ENCODE data around the gene ITPR3. TPM values are rescaled to one million over a fixed set of nuclear protein-coding genes. Genes with fewer than 3 reads are reported as not detected.

ITPR3 gene
- total RNA-seq, 1 donor from 2014 or later: 5.6 TPM

DNA sequence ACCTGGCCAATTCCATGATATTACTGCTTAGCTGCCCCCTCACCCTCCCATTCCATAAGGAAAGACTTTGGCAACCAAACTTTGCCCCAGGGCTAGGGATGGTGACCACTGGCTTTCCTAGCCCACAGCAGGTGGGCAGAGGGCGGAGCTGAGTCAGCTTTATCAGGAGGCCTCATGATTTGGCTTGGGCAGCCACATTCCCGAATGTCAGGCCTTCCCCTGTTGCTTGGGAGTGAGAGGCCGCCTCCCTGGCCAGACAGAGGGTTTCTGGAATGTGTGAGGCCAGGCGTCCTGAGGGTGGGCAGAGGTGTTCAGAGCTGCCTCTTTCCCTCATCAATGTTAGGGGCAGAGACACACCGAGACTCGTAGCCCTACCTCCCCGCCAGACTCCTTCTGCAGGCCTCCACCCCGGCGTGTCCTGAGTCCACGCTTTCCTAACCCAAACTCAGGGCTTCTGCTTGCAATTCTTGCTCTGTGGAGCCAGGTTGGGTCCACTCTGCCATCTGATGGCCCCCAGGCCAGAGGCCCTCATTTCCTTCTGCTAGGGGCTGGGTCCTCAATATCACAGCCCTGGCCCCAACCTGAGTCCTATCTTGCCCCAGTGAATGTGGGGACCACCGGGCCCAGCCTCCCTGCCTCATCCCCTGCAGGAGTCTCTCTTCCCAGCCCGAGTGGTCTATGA is 71.1 kb downstream of the ITPR3 start:
- H3K27ac ChIP-seq (replicated peaks): peak overlapping the region; percentile 90
- peak; percentile 71 for DNase-seq
- H3K4me3 ChIP-seq: peak overlapping the region; percentile 38
- intact Hi-C loops (cut with micrococcal nuclease): no loop called here
- peaks cover 72% of the 10 kb centered on the region for H3K4me1 ChIP-seq
- H3K36me3 ChIP-seq: peaks cover 28% of the 10 kb centered on the region
- H3K27me3 ChIP-seq (ENCODE audit: low read depth): no peaks in the 10 kb centered on the region
- TF ChIP-seq, protein P1, sequence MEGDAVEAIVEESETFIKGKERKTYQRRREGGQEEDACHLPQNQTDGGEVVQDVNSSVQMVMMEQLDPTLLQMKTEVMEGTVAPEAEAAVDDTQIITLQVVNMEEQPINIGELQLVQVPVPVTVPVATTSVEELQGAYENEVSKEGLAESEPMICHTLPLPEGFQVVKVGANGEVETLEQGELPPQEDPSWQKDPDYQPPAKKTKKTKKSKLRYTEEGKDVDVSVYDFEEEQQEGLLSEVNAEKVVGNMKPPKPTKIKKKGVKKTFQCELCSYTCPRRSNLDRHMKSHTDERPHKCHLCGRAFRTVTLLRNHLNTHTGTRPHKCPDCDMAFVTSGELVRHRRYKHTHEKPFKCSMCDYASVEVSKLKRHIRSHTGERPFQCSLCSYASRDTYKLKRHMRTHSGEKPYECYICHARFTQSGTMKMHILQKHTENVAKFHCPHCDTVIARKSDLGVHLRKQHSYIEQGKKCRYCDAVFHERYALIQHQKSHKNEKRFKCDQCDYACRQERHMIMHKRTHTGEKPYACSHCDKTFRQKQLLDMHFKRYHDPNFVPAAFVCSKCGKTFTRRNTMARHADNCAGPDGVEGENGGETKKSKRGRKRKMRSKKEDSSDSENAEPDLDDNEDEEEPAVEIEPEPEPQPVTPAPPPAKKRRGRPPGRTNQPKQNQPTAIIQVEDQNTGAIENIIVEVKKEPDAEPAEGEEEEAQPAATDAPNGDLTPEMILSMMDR (IDR thresholded peaks at IDR 0.05; ENCODE audit: borderline replicate concordance): no peak
- no peaks in the 10 kb centered on the region for H3K9me3 ChIP-seq (replicated peaks)

GRCh38 chr6:33692760-33693158 is 71.6 kb downstream of the ITPR3 start:
- H3K36me3 ChIP-seq: peaks cover 23% of the 10 kb centered on the region
- intact Hi-C loops (cut with micrococcal nuclease): no loop called here
- no peaks in the 10 kb centered on the region for H3K9me3 ChIP-seq (replicated peaks)
- DNase-seq: no peak
- H3K4me1 ChIP-seq: peaks cover 77% of the 10 kb centered on the region
- H3K27ac ChIP-seq (replicated peaks): peak overlapping the region; percentile 90
- H3K27me3 ChIP-seq (ENCODE audit: low read depth): no peaks in the 10 kb centered on the region
- peak overlapping the region; percentile 38 for H3K4me3 ChIP-seq
- TF ChIP-seq, protein P1 (IDR thresholded peaks at IDR 0.05; ENCODE audit: borderline replicate concordance): no peak

GRCh38 chr6:33693186-33694105 is 72.3 kb downstream of the ITPR3 start:
- intact Hi-C loops (cut with micrococcal nuclease): no loop called here
- Histone ChIP-seq H3K36me3 (peaks cover 26% of the 10 kb centered on the region), H3K9me3 (replicated peaks) (no peaks in the 10 kb centered on the region), H3K27me3 (ENCODE audit: low read depth) (no peaks in the 10 kb centered on the region), H3K27ac (replicated peaks) (peak overlapping the region; percentile 90), H3K4me1 (peaks cover 84% of the 10 kb centered on the region), H3K4me3 (peak overlapping the region; percentile 38)
- TF ChIP-seq, protein P1 (IDR thresholded peaks at IDR 0.05; ENCODE audit: borderline replicate concordance): no peak
- peak; percentile 41 for DNase-seq

GRCh38 chr6:33694401-33694931 is 73.3 kb downstream of the ITPR3 start:
- H3K36me3 ChIP-seq: peaks cover 19% of the 10 kb centered on the region
- intact Hi-C loops (cut with micrococcal nuclease): no loop called here
- no peak for DNase-seq

DNA sequence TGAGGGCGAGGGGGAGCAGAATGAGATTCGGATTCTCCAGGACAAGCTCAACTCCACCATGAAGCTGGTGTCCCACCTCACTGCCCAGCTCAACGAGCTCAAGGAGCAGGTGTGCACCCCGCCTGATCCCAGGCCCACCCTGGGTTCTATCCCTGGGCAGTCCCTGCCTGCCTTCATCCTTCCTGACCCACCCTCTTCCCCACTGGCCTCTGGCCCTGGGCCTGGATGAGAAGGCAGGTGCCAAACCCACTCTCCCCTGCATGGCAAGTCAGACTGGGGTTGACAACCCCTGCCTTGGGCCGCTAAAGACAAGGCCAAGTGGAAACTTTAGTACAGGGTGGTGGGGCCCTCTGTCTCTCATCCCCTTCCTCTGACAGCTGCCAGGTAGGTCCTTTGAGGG is 73.9 kb downstream of the ITPR3 start:
- H3K4me3 ChIP-seq: no peak overlapping the region
- peaks cover 14% of the 10 kb centered on the region for H3K36me3 ChIP-seq
- H3K27ac ChIP-seq (replicated peaks): peak overlapping the region; percentile 90
- intact Hi-C loops (cut with micrococcal nuclease): no loop called here
- no peaks in the 10 kb centered on the region for H3K9me3 ChIP-seq (replicated peaks)
- no peak for DNase-seq
- TF ChIP-seq, protein P1 (IDR thresholded peaks at IDR 0.05; ENCODE audit: borderline replicate concordance): no peak
- no peaks in the 10 kb centered on the region for H3K27me3 ChIP-seq (ENCODE audit: low read depth)
- peaks cover 99% of the 10 kb centered on the region for H3K4me1 ChIP-seq

More at GRCh38 chr6:33694401-33694931, 73.3 kb downstream of the ITPR3 start:
- Histone ChIP-seq H3K4me1 (peaks cover 94% of the 10 kb centered on the region), H3K27me3 (ENCODE audit: low read depth) (no peaks in the 10 kb centered on the region), H3K4me3 (no peak overlapping the region), H3K27ac (replicated peaks) (peak overlapping the region; percentile 90), H3K9me3 (replicated peaks) (no peaks in the 10 kb centered on the region)
- TF ChIP-seq, protein P1 (IDR thresholded peaks at IDR 0.05; ENCODE audit: borderline replicate concordance): no peak

Data from left ventricle myocardium inferior (tissue), 1 donor.